Body of pancreas (tissue), 4 donors: ENCODE results near the gene B3GLCT.

Source experiments
- POLR2A ChIP-seq, 3 donors: fragments of 450-650 bp; IDR thresholded peaks; one replicate each; pipeline ENCODE4 v1.6.1; 2016; ENCODE audit warnings: antibody characterized with exemption in 3 of 3, mild to moderate bottlenecking in 2 of 3
- TF ChIP-seq, protein P1 (sequence below), 7 experiments: fragments of 450-650 bp in 4 of 7; fragments of 200-600 bp in 3 of 7; sonication (generic) in 3 of 7; IDR thresholded peaks; one replicate each; pipeline ENCODE4 v1.5.1; 2016 to 2019; ENCODE audit warnings: antibody characterized with exemption in 7 of 7

GRCh38 chr13:31234729-31235128 is 35.0 kb downstream of the B3GLCT start:
- no peak for TF ChIP-seq POLR2A (IDR thresholded peaks at IDR 0.05)
- TF ChIP-seq, protein P1, sequence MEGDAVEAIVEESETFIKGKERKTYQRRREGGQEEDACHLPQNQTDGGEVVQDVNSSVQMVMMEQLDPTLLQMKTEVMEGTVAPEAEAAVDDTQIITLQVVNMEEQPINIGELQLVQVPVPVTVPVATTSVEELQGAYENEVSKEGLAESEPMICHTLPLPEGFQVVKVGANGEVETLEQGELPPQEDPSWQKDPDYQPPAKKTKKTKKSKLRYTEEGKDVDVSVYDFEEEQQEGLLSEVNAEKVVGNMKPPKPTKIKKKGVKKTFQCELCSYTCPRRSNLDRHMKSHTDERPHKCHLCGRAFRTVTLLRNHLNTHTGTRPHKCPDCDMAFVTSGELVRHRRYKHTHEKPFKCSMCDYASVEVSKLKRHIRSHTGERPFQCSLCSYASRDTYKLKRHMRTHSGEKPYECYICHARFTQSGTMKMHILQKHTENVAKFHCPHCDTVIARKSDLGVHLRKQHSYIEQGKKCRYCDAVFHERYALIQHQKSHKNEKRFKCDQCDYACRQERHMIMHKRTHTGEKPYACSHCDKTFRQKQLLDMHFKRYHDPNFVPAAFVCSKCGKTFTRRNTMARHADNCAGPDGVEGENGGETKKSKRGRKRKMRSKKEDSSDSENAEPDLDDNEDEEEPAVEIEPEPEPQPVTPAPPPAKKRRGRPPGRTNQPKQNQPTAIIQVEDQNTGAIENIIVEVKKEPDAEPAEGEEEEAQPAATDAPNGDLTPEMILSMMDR (IDR thresholded peaks at IDR 0.05), result no peak
